DND-41 (cell line): ENCODE data around the gene ABCD1.
"Not testable (repeated sequence)": the region's sequence is repeated elsewhere in the genome, so short reads cannot be mapped to it uniquely, and the experiment has no call there.

ENCODE experiments used
- CTCF ChIP-seq: IDR thresholded peaks from 2 replicates; pipeline ENCODE4 v1.5.1; 2012; ENCODE audit warnings: borderline replicate concordance, low read length, moderate library complexity, mild to moderate bottlenecking; ENCODE audit not compliant: poor library complexity, severe bottlenecking; ENCODE audit errors: extremely low read depth
- EZH2 ChIP-seq: IDR thresholded peaks from 3 replicates; pipeline ENCODE4 v1.6.1; 2012; ENCODE audit warnings: borderline replicate concordance, low read depth, mild to moderate bottlenecking, moderate library complexity, low read length, inconsistent platforms; ENCODE audit not compliant: severe bottlenecking

- TF ChIP-seq CTCF, EZH2: not testable (repeated sequence)
Observed at GRCh38 chrX:153704631-153705402, 19.8 kb upstream of the ABCD1 start.
